Measurements from ENCODE around the gene ANAPC15. TPM values are rescaled to one million over a fixed set of nuclear protein-coding genes. Genes with fewer than 3 reads are reported as not detected.
A peak's percentile ranks its signal among the peaks of the same experiment; 100 is the strongest.

Gene ANAPC15
- total RNA-seq, 3 donors from 2014 or later = 12.1 to 22.4 (median 21.4) TPM

GRCh38 chr11:72103754-72104167 lies 8.7 kb downstream of the ANAPC15 start:
- no peak for TF ChIP-seq POLR2AphosphoS5 (IDR thresholded peaks at IDR 0.05)
- TF ChIP-seq, protein P1, sequence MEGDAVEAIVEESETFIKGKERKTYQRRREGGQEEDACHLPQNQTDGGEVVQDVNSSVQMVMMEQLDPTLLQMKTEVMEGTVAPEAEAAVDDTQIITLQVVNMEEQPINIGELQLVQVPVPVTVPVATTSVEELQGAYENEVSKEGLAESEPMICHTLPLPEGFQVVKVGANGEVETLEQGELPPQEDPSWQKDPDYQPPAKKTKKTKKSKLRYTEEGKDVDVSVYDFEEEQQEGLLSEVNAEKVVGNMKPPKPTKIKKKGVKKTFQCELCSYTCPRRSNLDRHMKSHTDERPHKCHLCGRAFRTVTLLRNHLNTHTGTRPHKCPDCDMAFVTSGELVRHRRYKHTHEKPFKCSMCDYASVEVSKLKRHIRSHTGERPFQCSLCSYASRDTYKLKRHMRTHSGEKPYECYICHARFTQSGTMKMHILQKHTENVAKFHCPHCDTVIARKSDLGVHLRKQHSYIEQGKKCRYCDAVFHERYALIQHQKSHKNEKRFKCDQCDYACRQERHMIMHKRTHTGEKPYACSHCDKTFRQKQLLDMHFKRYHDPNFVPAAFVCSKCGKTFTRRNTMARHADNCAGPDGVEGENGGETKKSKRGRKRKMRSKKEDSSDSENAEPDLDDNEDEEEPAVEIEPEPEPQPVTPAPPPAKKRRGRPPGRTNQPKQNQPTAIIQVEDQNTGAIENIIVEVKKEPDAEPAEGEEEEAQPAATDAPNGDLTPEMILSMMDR (IDR thresholded peaks at IDR 0.05) = peak in 1 of 3 donors; percentile 1
- H3K4me3 ChIP-seq = peak overlapping the region; percentile 86 to 91 (median 89)
- intact Hi-C loops (cut with DNase I; ENCODE audit: low total_unique reads) = no loop called here
- peaks cover 10 to 19% of the 10 kb centered on the region in 2 donors for H3K4me1 ChIP-seq
- no peak for DNase-seq (ENCODE audit: low spot score in 2 of 2)
- H3K27me3 ChIP-seq = no peaks in the 10 kb centered on the region
- no peaks in the 10 kb centered on the region for H3K36me3 ChIP-seq
- H3K27ac ChIP-seq = peak overlapping the region; percentile 89 to 97
- H3K9me3 ChIP-seq = no peaks in the 10 kb centered on the region

GRCh38 chr11:72102946-72103753 lies 9.3 kb downstream of the ANAPC15 start, which contains the start of gene LAMTOR1:
Gene LAMTOR1 (minus strand): TSS chr11:72103297. CDS start chr11:72103224, 73 bp downstream.
- peak; percentile 85 to 96 (median 87) for TF ChIP-seq POLR2AphosphoS5 (IDR thresholded peaks at IDR 0.05)
- TF ChIP-seq, protein P1 (IDR thresholded peaks at IDR 0.05) = peak; percentile 53 to 87 (median 80)
- TF ChIP-seq POLR2A (IDR thresholded peaks at IDR 0.05) = peak; percentile 34
- Histone ChIP-seq H3K4me1 (peaks cover 10 to 19% of the 10 kb centered on the region in 2 donors), H3K9me3 (no peaks in the 10 kb centered on the region), H3K27me3 (no peaks in the 10 kb centered on the region), H3K4me3 (peak within 1 kb of the TSS; percentile 86 to 91 (median 89)), H3K27ac (peak within 1 kb of the TSS; percentile 89 to 97), H3K36me3 (peaks cover 5% of the 10 kb centered on the region)
- intact Hi-C loops (cut with DNase I; ENCODE audit: low total_unique reads) = no loop called here
- peak; percentile 99 to 100 for DNase-seq (ENCODE audit: low spot score in 2 of 2)

GRCh38 chr11:72102631-72102945 lies 9.9 kb downstream of the ANAPC15 start:
- Histone ChIP-seq H3K9me3 (no peaks in the 10 kb centered on the region), H3K36me3 (peaks cover 10% of the 10 kb centered on the region), H3K27ac (peak overlapping the region; percentile 89 to 97), H3K4me1 (peaks cover 10 to 19% of the 10 kb centered on the region in 2 donors), H3K4me3 (peak overlapping the region; percentile 86 to 91 (median 89)), H3K27me3 (no peaks in the 10 kb centered on the region)
- TF ChIP-seq, protein P1 (IDR thresholded peaks at IDR 0.05) = no peak
- no peak for TF ChIP-seq POLR2A (IDR thresholded peaks at IDR 0.05)
- TF ChIP-seq POLR2AphosphoS5 (IDR thresholded peaks at IDR 0.05) = no peak
- no peak for DNase-seq (ENCODE audit: low spot score in 2 of 2)
- intact Hi-C loops (cut with DNase I; ENCODE audit: low total_unique reads) = no loop called here

GRCh38 chr11:72102162-72102561 lies 10.3 kb downstream of the ANAPC15 start:
- H3K27ac ChIP-seq = peak overlapping the region; percentile 89 to 97
- peaks cover 10 to 19% of the 10 kb centered on the region in 2 donors for H3K4me1 ChIP-seq
- H3K9me3 ChIP-seq = no peaks in the 10 kb centered on the region
- intact Hi-C loops (cut with DNase I; ENCODE audit: low total_unique reads) = no loop called here
- no peaks in the 10 kb centered on the region for H3K27me3 ChIP-seq
- no peak for DNase-seq (ENCODE audit: low spot score in 2 of 2)
- peak overlapping the region; percentile 86 to 91 (median 89) for H3K4me3 ChIP-seq
- H3K36me3 ChIP-seq = peaks cover 14% of the 10 kb centered on the region
- TF ChIP-seq, protein P1 (IDR thresholded peaks at IDR 0.05) = no peak
- TF ChIP-seq POLR2AphosphoS5 (IDR thresholded peaks at IDR 0.05) (no peak), POLR2A (IDR thresholded peaks at IDR 0.05) (no peak)

- TF ChIP-seq POLR2AphosphoS5 (IDR thresholded peaks at IDR 0.05) (no peak), POLR2A (IDR thresholded peaks at IDR 0.05) (no peak)
- TF ChIP-seq, protein P1 (IDR thresholded peaks at IDR 0.05) = no peak
- DNase-seq (ENCODE audit: low spot score in 2 of 2) = no peak
- H3K4me3 ChIP-seq = no peak overlapping the region
- no peaks in the 10 kb centered on the region for H3K9me3 ChIP-seq
- H3K27ac ChIP-seq = peak overlapping the region; percentile 11 to 42
- H3K4me1 ChIP-seq = peaks cover 10 to 19% of the 10 kb centered on the region in 2 donors
- H3K36me3 ChIP-seq = peaks cover 15% of the 10 kb centered on the region
- no peaks in the 10 kb centered on the region for H3K27me3 ChIP-seq
- intact Hi-C loops (cut with DNase I; ENCODE audit: low total_unique reads) = no loop called here
Measured at GRCh38 chr11:72100462-72100861, 12.0 kb downstream of the ANAPC15 start.
